Measurements from ENCODE around the gene KCNQ1OT1.
"Not testable (repeated sequence)": the region's sequence is repeated elsewhere in the genome, so short reads cannot be mapped to it uniquely, and the experiment has no call there.

Gene KCNQ1OT1

DNA sequence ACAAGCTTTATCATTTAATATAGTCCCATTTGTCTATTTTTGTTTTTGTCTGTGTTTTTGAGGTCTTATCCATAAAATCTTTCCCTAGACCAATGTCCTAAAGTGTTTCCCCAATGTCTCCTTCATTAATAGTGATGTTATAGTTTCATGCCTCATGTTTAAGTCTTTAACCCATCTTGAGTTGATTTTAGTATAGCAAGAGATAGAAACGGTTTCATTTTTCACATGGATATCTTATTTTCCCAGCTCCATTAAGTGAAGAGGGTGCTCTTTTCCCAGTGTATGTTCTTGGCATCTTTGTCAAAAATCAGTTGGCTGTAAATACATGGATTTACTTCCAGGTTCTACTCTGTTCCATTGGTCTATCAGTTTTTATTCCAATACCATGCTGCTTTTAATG lies 58.2 kb downstream of the KCNQ1OT1 start:
- no peak overlapping the region for H3K4me3 ChIP-seq (ENCODE audit: low read depth in 1 of 2, low read length in 1 of 2)
- H3K4me1 ChIP-seq (ENCODE audit: control insufficient read depth in 1 of 2, insufficient read depth in 1 of 2, low read depth in 1 of 2, low read length in 1 of 2) = no peaks in the 10 kb centered on the region
- TF ChIP-seq, protein P1, sequence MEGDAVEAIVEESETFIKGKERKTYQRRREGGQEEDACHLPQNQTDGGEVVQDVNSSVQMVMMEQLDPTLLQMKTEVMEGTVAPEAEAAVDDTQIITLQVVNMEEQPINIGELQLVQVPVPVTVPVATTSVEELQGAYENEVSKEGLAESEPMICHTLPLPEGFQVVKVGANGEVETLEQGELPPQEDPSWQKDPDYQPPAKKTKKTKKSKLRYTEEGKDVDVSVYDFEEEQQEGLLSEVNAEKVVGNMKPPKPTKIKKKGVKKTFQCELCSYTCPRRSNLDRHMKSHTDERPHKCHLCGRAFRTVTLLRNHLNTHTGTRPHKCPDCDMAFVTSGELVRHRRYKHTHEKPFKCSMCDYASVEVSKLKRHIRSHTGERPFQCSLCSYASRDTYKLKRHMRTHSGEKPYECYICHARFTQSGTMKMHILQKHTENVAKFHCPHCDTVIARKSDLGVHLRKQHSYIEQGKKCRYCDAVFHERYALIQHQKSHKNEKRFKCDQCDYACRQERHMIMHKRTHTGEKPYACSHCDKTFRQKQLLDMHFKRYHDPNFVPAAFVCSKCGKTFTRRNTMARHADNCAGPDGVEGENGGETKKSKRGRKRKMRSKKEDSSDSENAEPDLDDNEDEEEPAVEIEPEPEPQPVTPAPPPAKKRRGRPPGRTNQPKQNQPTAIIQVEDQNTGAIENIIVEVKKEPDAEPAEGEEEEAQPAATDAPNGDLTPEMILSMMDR (IDR thresholded peaks at IDR 0.05) = no peak
- peaks cover 6% of the 10 kb centered on the region for H3K9me3 ChIP-seq
- no peaks in the 10 kb centered on the region for H3K36me3 ChIP-seq
- no peak overlapping the region for H3K27ac ChIP-seq
- H3K27me3 ChIP-seq = no peaks in the 10 kb centered on the region

DNA sequence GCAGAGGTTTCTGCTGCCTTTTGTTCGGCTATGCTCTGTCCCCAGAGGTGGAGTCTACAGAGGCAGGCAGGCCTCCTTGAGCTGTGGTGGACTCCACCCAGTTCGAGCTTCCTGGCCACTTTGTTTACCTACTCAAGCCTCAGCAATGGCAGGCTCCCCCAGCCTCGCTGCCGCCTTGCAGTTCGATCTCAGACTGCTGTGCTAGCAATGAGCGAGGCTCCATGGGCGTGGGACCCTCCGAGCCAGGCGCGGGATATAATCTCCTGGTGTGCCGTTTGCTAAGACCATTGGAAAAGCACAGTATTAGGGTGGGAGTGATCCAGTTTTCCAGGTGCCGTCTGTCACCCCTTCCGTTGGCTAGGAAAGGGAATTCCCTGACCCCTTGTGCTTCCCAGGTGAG lies 60.0 kb downstream of the KCNQ1OT1 start:
- H3K4me3 ChIP-seq (ENCODE audit: low read depth in 1 of 2, low read length in 1 of 2); H3K27me3 ChIP-seq; H3K36me3 ChIP-seq; H3K27ac ChIP-seq; H3K9me3 ChIP-seq; H3K4me1 ChIP-seq (ENCODE audit: control insufficient read depth in 1 of 2, insufficient read depth in 1 of 2, low read depth in 1 of 2, low read length in 1 of 2): not testable (repeated sequence)

DNA sequence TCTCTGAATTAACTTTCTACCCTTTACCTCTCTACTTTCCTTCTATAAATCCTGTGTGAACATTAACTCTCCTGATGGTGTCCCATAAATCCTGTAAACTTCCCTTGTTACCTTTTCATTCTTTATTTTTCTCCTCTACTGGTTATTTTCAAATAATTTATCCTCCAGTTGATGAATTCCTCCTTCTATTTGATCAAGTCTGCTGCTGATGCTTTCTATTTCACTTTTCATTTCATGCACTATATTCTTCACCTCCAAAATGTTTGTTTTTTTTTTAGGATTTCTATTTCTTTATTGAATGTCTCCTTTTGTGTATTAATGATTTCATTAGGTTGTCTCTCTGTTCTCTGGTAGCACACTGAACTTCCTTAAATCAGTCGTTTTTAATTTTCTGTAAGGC lies 68.6 kb downstream of the KCNQ1OT1 start:
- H3K27me3 ChIP-seq = no peaks in the 10 kb centered on the region
- no peaks in the 10 kb centered on the region for H3K4me1 ChIP-seq (ENCODE audit: control insufficient read depth in 1 of 2, insufficient read depth in 1 of 2, low read depth in 1 of 2, low read length in 1 of 2)
- no peak overlapping the region for H3K27ac ChIP-seq
- no peaks in the 10 kb centered on the region for H3K36me3 ChIP-seq
- no peak overlapping the region for H3K4me3 ChIP-seq (ENCODE audit: low read depth in 1 of 2, low read length in 1 of 2)
- TF ChIP-seq, protein P1 (IDR thresholded peaks at IDR 0.05) = no peak
- peaks cover 5% of the 10 kb centered on the region for H3K9me3 ChIP-seq

DNA sequence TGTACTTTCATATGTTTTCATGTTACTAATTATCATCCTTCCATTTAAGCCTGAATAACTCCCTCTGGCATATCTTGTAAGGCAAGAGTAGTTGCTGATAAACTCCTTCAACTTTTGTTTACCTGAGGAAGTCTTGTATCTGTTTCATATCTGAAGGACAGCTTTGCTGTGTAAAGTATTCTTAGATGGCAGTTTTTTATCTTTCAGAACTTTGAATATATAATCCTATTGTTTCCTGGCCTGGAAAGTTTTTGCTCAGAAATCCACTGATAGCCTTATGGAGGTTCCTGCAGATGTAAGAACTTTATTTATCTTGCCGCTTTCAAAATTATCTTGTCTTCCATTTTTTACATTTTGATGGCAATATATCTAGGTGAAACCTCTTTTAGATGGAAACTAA lies 69.1 kb downstream of the KCNQ1OT1 start:
- Histone ChIP-seq H3K9me3 (peaks cover 5% of the 10 kb centered on the region), H3K27ac (no peak overlapping the region), H3K4me3 (ENCODE audit: low read depth in 1 of 2, low read length in 1 of 2) (no peak overlapping the region), H3K4me1 (ENCODE audit: control insufficient read depth in 1 of 2, insufficient read depth in 1 of 2, low read depth in 1 of 2, low read length in 1 of 2) (no peaks in the 10 kb centered on the region), H3K27me3 (no peaks in the 10 kb centered on the region), H3K36me3 (no peaks in the 10 kb centered on the region)
- TF ChIP-seq, protein P1 (IDR thresholded peaks at IDR 0.05) = no peak

DNA sequence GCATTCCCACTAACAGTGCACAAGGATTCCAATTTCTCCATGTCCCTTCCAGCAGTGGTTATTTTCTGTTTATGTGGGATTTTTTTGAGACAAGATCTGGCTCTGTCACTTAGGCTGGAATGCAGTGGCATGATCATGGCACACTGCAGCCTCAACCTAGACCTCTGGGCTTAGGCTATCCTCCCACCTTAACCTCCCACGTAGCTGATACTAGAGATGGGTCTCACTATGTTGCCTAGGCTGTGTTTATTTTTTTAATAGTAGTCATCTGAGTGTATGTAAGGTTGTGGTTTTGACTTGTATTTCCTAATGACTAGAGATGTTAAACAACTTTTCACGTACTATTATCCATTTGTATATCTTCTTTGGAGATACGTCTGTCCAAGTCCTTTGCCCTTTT lies 74.6 kb downstream of the KCNQ1OT1 start:
- no peaks in the 10 kb centered on the region for H3K9me3 ChIP-seq
- no peaks in the 10 kb centered on the region for H3K27me3 ChIP-seq
- no peaks in the 10 kb centered on the region for H3K4me1 ChIP-seq (ENCODE audit: control insufficient read depth in 1 of 2, insufficient read depth in 1 of 2, low read depth in 1 of 2, low read length in 1 of 2)
- no peak overlapping the region for H3K27ac ChIP-seq
- no peaks in the 10 kb centered on the region for H3K36me3 ChIP-seq
- H3K4me3 ChIP-seq (ENCODE audit: low read depth in 1 of 2, low read length in 1 of 2) = no peak overlapping the region
- TF ChIP-seq, protein P1 (IDR thresholded peaks at IDR 0.05) = no peak

DNA sequence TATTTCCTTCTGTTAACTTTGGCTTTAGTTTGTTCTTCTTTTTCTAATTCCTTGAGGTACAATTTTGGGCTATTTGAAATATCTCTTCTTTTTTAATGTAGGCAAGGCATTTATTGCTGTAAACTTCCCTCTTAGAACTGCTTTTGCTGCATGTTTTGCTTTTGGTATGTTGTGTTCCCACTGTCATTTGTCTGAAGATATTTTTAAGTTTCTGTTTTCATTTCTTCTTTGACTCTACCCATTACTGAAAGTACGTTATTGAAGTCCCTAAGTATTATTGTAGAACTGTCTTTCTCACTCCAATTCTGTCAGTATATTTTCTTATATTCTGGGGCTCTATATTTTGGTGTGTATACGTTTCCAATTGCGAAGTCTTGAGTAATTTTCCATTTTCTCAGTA lies 77.9 kb downstream of the KCNQ1OT1 start:
- Histone ChIP-seq H3K9me3 (no peaks in the 10 kb centered on the region), H3K36me3 (no peaks in the 10 kb centered on the region), H3K4me1 (ENCODE audit: control insufficient read depth in 1 of 2, insufficient read depth in 1 of 2, low read depth in 1 of 2, low read length in 1 of 2) (no peaks in the 10 kb centered on the region), H3K27ac (no peak overlapping the region), H3K4me3 (ENCODE audit: low read depth in 1 of 2, low read length in 1 of 2) (no peak overlapping the region), H3K27me3 (no peaks in the 10 kb centered on the region)
- TF ChIP-seq, protein P1 (IDR thresholded peaks at IDR 0.05) = no peak
